ENCODE results near the gene RABGEF1.

DNA sequence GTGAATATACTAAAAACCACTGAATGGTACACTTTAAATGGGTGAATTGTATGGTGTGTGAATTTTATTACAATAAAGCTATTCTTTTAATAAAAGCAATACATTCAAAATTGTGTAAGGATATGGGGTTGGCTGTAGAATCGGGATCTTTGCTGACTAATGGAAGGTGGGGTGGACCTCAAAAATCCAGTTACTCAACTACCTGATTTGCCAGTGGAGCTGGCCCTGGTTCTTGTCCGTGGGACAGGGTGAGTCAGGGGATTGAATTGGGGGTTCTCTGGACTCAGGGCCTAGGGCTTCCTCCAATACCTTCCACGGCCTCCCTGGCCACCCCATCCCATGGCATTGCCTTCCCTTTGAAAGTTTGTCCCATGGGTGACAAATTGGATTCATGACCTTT is 13.5 kb upstream of the RABGEF1 start:
- TF ChIP-seq, protein P1, sequence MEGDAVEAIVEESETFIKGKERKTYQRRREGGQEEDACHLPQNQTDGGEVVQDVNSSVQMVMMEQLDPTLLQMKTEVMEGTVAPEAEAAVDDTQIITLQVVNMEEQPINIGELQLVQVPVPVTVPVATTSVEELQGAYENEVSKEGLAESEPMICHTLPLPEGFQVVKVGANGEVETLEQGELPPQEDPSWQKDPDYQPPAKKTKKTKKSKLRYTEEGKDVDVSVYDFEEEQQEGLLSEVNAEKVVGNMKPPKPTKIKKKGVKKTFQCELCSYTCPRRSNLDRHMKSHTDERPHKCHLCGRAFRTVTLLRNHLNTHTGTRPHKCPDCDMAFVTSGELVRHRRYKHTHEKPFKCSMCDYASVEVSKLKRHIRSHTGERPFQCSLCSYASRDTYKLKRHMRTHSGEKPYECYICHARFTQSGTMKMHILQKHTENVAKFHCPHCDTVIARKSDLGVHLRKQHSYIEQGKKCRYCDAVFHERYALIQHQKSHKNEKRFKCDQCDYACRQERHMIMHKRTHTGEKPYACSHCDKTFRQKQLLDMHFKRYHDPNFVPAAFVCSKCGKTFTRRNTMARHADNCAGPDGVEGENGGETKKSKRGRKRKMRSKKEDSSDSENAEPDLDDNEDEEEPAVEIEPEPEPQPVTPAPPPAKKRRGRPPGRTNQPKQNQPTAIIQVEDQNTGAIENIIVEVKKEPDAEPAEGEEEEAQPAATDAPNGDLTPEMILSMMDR (conservative IDR thresholded peaks at IDR 0.05): no peak
- TF ChIP-seq EZH2 (IDR thresholded peaks at IDR 0.05; ENCODE audit: low read depth): no peak

Data from PC-9 (cell line).